ENCODE results near the gene BEAN1.

DNA sequence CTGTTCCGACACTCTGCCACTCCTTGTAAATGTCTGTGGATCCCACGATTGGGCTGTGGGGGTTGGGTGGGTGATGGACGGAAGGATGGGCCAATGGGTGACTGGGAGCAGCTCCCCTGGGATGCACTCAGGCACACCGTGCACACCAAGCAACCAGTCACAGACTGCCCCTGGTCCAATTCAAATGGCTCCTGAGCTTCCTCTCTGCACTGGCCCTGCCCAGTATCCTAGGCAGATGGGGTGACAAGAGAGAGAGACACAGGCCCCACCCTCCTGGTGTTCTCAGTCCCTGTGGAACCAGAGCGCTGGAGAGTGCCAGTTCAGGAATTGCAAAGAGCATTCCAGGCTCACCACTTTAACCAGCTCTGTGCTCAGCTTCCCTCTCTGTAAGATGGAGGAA is 32.8 kb downstream of the BEAN1 start:
- TF ChIP-seq, protein P1, sequence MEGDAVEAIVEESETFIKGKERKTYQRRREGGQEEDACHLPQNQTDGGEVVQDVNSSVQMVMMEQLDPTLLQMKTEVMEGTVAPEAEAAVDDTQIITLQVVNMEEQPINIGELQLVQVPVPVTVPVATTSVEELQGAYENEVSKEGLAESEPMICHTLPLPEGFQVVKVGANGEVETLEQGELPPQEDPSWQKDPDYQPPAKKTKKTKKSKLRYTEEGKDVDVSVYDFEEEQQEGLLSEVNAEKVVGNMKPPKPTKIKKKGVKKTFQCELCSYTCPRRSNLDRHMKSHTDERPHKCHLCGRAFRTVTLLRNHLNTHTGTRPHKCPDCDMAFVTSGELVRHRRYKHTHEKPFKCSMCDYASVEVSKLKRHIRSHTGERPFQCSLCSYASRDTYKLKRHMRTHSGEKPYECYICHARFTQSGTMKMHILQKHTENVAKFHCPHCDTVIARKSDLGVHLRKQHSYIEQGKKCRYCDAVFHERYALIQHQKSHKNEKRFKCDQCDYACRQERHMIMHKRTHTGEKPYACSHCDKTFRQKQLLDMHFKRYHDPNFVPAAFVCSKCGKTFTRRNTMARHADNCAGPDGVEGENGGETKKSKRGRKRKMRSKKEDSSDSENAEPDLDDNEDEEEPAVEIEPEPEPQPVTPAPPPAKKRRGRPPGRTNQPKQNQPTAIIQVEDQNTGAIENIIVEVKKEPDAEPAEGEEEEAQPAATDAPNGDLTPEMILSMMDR (IDR thresholded peaks at IDR 0.05; ENCODE audit: poor library complexity, severe bottlenecking) = no peak
- TF ChIP-seq, protein P2, sequence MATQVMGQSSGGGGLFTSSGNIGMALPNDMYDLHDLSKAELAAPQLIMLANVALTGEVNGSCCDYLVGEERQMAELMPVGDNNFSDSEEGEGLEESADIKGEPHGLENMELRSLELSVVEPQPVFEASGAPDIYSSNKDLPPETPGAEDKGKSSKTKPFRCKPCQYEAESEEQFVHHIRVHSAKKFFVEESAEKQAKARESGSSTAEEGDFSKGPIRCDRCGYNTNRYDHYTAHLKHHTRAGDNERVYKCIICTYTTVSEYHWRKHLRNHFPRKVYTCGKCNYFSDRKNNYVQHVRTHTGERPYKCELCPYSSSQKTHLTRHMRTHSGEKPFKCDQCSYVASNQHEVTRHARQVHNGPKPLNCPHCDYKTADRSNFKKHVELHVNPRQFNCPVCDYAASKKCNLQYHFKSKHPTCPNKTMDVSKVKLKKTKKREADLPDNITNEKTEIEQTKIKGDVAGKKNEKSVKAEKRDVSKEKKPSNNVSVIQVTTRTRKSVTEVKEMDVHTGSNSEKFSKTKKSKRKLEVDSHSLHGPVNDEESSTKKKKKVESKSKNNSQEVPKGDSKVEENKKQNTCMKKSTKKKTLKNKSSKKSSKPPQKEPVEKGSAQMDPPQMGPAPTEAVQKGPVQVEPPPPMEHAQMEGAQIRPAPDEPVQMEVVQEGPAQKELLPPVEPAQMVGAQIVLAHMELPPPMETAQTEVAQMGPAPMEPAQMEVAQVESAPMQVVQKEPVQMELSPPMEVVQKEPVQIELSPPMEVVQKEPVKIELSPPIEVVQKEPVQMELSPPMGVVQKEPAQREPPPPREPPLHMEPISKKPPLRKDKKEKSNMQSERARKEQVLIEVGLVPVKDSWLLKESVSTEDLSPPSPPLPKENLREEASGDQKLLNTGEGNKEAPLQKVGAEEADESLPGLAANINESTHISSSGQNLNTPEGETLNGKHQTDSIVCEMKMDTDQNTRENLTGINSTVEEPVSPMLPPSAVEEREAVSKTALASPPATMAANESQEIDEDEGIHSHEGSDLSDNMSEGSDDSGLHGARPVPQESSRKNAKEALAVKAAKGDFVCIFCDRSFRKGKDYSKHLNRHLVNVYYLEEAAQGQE (IDR thresholded peaks at IDR 0.05; ENCODE audit: borderline replicate concordance) = no peak
- TF ChIP-seq POLR2AphosphoS5 (IDR thresholded peaks at IDR 0.05) = no peak
- no peak for TF ChIP-seq SMC3 (conservative IDR thresholded peaks at IDR 0.05; ENCODE audit: poor library complexity)
